Panc1 (cell line): ENCODE data around the gene NECTIN4. TPM values are rescaled to one million over a fixed set of nuclear protein-coding genes. Genes with fewer than 3 reads are reported as not detected.

Experiments used
- ATAC-seq: fragments of 200-7000 bp; cut with Tn5 transposase; 2 replicates; pipeline ENCODE4 v1.9.1; 2020; ENCODE audit warnings: mild to moderate bottlenecking, moderate library complexity
- BruUV-seq: library from RNA; stranded (reverse); fragments of 400-500 nt; replicated peaks from 2 replicates; lab custom pipeline; 2021; lab: Mats Ljungman, UMichigan
- CTCF ChIA-PET: fragments of 300-600 bp; sonication (Branson Sonifier 250); formaldehyde crosslinking; loops from one replicate; lab custom pipeline; 2022; ENCODE audit warnings: antibody characterized with exemption; lab: Charles Lee
- POLR2A ChIA-PET: fragments of 300-600 bp; sonication (Branson Sonifier 250); formaldehyde crosslinking; loops from one replicate; lab custom pipeline; 2022; ENCODE audit warnings: antibody characterized with exemption; lab: Charles Lee
- DNase-seq: peaks from one replicate; pipeline ENCODE4 v3.0.0-alpha.2; 2010; ENCODE audit warnings: low read depth, low spot score
- H3K27ac ChIP-seq: 2 replicates; pipeline ENCODE4 v1.5.1; 2011; ENCODE audit warnings: mild to moderate bottlenecking, low read length, inconsistent platforms
- H3K27me3 ChIP-seq: fragments of 200-500 bp; sonication (Bioruptor generic); 2 replicates; pipeline ENCODE4 v1.6.0; 2014; ENCODE audit warnings: low read length, inconsistent platforms; ENCODE audit not compliant: control insufficient read depth, insufficient read depth
- H3K36me3 ChIP-seq: fragments of 200-500 bp; sonication (Bioruptor generic); 2 replicates; pipeline ENCODE4 v1.5.1; 2014; ENCODE audit warnings: inconsistent platforms, mild to moderate bottlenecking, low read length, moderate library complexity; ENCODE audit not compliant: control insufficient read depth, insufficient read depth
- H3K4me1 ChIP-seq: 2 replicates; pipeline ENCODE4 v1.5.1; 2011; ENCODE audit warnings: inconsistent platforms, mild to moderate bottlenecking, low read length, moderate library complexity; ENCODE audit not compliant: control insufficient read depth, insufficient read depth
- H3K4me3 ChIP-seq, 2 experiments: 2 replicates each; pipeline ENCODE4 v1.5.1; 2011 to 2012; ENCODE audit warnings: low read depth in 2 of 2, low read length in 2 of 2, mild to moderate bottlenecking in 2 of 2, inconsistent platforms in 1 of 2, moderate library complexity in 1 of 2
- H3K9me3 ChIP-seq: fragments of 200-500 bp; sonication (Bioruptor generic); 2 replicates; pipeline ENCODE4 v1.5.1; 2014; ENCODE audit warnings: low read depth, mild to moderate bottlenecking, inconsistent platforms, low read length, moderate library complexity; ENCODE audit not compliant: control insufficient read depth, insufficient read depth
- POLR2AphosphoS5 ChIP-seq: IDR thresholded peaks from 2 replicates; pipeline ENCODE4 v1.6.1; 2012; ENCODE audit warnings: mild to moderate bottlenecking, low read depth, low read length, moderate library complexity
- SIN3A ChIP-seq: IDR thresholded peaks from 2 replicates; pipeline ENCODE4 v1.6.1; 2012; ENCODE audit warnings: low read depth, mild to moderate bottlenecking, low read length, moderate library complexity, borderline replicate concordance; ENCODE audit not compliant: insufficient read depth
- TCF7L2 ChIP-seq: IDR thresholded peaks from 2 replicates; pipeline ENCODE4 v1.6.1; 2011; ENCODE audit warnings: mild to moderate bottlenecking, low read depth, low read length, inconsistent platforms
- in situ Hi-C: cut with HindIII; loops from 2 replicates; pipeline ENCODE4 v1.10.0; 2016; ENCODE audit warnings: low sequenced_read_pairs, low pct_unique_long_range_greater_than_20kb
- intact Hi-C: fragments of 100-400 bp; cut with micrococcal nuclease; formaldehyde crosslinking; loops from one replicate; pipeline ENCODE4 v1.10.0; 2022; ENCODE audit not compliant: unreplicated experiment
- total RNA-seq: library from RNA; stranded (reverse); gene quantifications from one replicate; pipeline ENCODE4 v1.2.1, GENCODE V29; 2021; ENCODE audit not compliant: unreplicated experiment
- TF ChIP-seq, protein P1 (sequence below), 2 experiments: IDR thresholded peaks; 2 replicates each; pipeline ENCODE4 v1.6.1; 2011 to 2012; ENCODE audit warnings: low read depth in 2 of 2, control low read depth in 1 of 2, low read length in 1 of 2, mild to moderate bottlenecking in 1 of 2, moderate library complexity in 1 of 2; ENCODE audit not compliant: insufficient read depth in 1 of 2
- TF ChIP-seq, protein P2 (sequence below): fragments of 450-650 bp; IDR thresholded peaks from 2 replicates; pipeline ENCODE4 v1.5.1; 2017; ENCODE audit warnings: mild to moderate bottlenecking

Gene NECTIN4
- total RNA-seq, 1 experiment from 2014 or later: not detected

DNA sequence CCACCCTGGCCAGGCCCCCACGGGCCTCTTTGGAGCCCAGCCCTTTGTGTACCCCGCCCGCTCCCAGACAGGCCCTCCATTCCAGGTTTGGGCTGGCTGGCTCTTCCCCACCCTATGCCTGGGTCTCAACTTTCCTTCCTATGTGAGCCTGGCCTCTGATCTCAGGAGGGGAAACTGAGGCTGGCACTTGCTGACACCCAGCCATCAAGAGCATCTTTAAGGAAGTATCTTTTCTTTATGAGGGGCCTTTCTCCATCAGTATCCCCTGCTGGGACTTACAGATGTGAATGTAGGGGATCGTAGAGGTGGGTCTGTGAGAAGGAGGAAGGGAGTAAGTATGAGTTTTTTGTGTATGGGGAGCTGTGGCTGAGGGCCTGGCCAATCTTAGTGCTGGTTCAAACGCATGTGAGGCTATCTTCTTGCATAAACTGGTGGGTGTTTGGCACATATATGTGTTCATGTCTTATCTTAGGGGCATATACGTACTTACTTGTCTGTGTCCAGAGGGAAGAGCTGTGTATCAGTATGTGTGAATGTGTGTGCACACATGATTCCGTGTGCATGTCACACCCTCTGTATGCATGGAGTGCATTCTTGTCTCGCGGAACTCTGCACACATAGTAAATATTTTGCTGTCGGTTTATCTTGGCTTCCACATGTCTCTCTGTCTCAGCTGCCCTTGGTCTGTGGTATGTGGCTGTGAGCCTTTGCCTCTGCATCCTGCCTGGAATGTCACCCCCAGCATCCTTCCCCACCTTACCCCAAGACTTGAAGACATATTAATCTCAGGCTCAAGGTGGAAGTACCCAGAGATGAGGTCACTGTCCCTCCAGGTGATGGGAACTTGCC, 5.4 kb downstream of the NECTIN4 start:
- no peak for ATAC-seq
- H3K36me3 ChIP-seq: no peaks in the 10 kb centered on the region
- intact Hi-C loops (no loop called here), in situ Hi-C loops (no loop called here)
- TF ChIP-seq, protein P1, sequence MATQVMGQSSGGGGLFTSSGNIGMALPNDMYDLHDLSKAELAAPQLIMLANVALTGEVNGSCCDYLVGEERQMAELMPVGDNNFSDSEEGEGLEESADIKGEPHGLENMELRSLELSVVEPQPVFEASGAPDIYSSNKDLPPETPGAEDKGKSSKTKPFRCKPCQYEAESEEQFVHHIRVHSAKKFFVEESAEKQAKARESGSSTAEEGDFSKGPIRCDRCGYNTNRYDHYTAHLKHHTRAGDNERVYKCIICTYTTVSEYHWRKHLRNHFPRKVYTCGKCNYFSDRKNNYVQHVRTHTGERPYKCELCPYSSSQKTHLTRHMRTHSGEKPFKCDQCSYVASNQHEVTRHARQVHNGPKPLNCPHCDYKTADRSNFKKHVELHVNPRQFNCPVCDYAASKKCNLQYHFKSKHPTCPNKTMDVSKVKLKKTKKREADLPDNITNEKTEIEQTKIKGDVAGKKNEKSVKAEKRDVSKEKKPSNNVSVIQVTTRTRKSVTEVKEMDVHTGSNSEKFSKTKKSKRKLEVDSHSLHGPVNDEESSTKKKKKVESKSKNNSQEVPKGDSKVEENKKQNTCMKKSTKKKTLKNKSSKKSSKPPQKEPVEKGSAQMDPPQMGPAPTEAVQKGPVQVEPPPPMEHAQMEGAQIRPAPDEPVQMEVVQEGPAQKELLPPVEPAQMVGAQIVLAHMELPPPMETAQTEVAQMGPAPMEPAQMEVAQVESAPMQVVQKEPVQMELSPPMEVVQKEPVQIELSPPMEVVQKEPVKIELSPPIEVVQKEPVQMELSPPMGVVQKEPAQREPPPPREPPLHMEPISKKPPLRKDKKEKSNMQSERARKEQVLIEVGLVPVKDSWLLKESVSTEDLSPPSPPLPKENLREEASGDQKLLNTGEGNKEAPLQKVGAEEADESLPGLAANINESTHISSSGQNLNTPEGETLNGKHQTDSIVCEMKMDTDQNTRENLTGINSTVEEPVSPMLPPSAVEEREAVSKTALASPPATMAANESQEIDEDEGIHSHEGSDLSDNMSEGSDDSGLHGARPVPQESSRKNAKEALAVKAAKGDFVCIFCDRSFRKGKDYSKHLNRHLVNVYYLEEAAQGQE (IDR thresholded peaks at IDR 0.05; ENCODE audit: insufficient read depth in 1 of 2, low read depth in 2 of 2, low read length in 1 of 2): no peak
- TF ChIP-seq TCF7L2: no peak
- TF ChIP-seq, protein P2, sequence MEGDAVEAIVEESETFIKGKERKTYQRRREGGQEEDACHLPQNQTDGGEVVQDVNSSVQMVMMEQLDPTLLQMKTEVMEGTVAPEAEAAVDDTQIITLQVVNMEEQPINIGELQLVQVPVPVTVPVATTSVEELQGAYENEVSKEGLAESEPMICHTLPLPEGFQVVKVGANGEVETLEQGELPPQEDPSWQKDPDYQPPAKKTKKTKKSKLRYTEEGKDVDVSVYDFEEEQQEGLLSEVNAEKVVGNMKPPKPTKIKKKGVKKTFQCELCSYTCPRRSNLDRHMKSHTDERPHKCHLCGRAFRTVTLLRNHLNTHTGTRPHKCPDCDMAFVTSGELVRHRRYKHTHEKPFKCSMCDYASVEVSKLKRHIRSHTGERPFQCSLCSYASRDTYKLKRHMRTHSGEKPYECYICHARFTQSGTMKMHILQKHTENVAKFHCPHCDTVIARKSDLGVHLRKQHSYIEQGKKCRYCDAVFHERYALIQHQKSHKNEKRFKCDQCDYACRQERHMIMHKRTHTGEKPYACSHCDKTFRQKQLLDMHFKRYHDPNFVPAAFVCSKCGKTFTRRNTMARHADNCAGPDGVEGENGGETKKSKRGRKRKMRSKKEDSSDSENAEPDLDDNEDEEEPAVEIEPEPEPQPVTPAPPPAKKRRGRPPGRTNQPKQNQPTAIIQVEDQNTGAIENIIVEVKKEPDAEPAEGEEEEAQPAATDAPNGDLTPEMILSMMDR: no peak
- no peak for TF ChIP-seq SIN3A
- TF ChIP-seq POLR2AphosphoS5: no peak
- no peak for DNase-seq
- no peak overlapping the region for H3K27ac ChIP-seq
- no peaks in the 10 kb centered on the region for H3K9me3 ChIP-seq
- ChIA-PET CTCF (interaction anchor here (0.6 kb wide), 1 partner anchor 124 kb away, joined by 15 read pairs; no protein-coding TSS in a partner anchor), POLR2A (no interaction called here)
- BruUV-seq: no TSS peak
- no peak overlapping the region for H3K4me3 ChIP-seq
- peaks cover 4% of the 10 kb centered on the region; the same call in 1 of the 2 replicates for H3K4me1 ChIP-seq
- no peaks in the 10 kb centered on the region for H3K27me3 ChIP-seq

- ChIA-PET CTCF (no interaction called here), POLR2A (no interaction called here)
- TF ChIP-seq, protein P1 (IDR thresholded peaks at IDR 0.05; ENCODE audit: insufficient read depth in 1 of 2, low read depth in 2 of 2, low read length in 1 of 2): no peak
- no peak for TF ChIP-seq POLR2AphosphoS5
- TF ChIP-seq, protein P2: no peak
- intact Hi-C loops (no loop called here), in situ Hi-C loops (no loop called here)
- Histone ChIP-seq H3K36me3 (no peaks in the 10 kb centered on the region), H3K27me3 (no peaks in the 10 kb centered on the region), H3K9me3 (no peaks in the 10 kb centered on the region), H3K4me1 (peaks cover 4% of the 10 kb centered on the region; the same call in 1 of the 2 replicates), H3K4me3 (no peak overlapping the region), H3K27ac (no peak overlapping the region)
- BruUV-seq: no TSS peak
- DNase-seq (peak; percentile 73), ATAC-seq (peak; percentile 65; the same call in 1 of the 2 replicates)
Measured at GRCh38 chr1:161082996-161083747, 6.2 kb downstream of the NECTIN4 start.
